ENCODE measurements around the gene CTRL.

The CTRL gene

DNA sequence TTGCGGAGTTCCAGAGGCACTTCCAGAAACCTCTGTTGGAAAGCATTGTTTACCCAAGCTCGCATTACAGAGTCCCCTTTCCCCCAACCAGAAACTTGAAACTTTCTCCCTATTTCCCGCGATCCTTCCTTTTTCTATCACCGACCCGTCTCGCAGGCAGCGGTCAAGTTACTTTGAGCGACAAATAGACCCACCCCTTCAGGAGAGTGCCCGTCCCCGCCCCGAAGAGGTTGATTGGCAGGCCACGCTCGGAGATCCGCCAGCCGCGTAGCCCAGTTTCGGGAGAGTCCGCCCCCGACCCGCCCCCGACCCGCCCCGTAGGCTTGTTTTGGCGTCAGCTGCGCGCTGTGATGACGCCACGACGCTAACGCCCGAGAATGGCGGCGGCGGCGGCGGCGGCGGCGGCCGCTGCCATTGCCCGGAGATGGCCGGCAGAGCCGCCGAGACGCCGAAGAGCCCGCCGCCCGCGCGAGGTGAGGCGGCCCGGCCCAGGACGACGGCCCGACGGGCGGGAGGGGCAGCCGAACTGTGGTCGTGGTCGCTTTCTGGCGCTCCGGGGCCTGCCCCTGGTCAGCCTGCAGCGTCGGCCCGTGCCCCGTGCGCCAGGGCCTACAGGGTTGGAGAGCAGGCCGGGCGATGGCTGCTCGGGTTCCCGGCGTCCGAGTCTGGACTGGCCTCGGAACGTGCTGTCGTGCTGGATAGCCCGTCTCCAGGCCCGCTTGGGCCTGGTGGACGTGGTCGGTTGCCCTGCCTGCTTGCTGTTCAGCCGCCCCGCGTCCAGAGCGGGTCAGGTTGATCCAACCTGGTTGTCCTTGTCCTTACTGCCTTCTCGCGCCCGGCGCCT is 38.5 kb downstream of the CTRL start, which contains the start of gene PSKH1:
PSKH1 (plus strand) TSS at position 356 of the 844 bp plus-strand sequence. CDS start 15,496 bp downstream, outside the sequence.
- TF ChIP-seq CTCF (IDR thresholded peaks at IDR 0.05; ENCODE audit: low read depth, low read length): no peak
- peak within 1 kb of the TSS; percentile 94 for H3K4me3 ChIP-seq (ENCODE audit: low read depth, low read length)

DNA sequence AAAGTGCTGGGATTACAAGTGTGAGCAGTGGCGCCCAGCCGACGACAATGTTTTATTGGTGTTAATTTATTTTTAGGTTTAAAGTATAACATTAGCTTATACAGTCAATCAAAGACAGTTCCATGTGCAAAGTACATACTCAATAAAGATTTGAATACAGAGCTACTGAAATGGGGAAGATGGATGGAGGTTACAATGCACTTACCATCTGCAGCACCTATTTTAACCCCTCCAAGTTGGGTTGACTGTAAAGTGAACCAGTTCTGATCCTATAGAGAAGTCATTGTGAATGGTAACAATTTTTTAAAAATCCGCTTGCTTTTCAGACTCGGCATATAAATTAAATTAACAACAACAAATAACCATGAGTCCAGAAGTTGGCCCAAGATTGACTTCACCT is 39.3 kb downstream of the CTRL start:
- TF ChIP-seq CTCF (IDR thresholded peaks at IDR 0.05; ENCODE audit: low read depth, low read length): no peak
- H3K4me3 ChIP-seq (ENCODE audit: low read depth, low read length): peak overlapping the region; percentile 94

- H3K4me3 ChIP-seq (ENCODE audit: low read depth, low read length): no peak overlapping the region
- TF ChIP-seq CTCF (IDR thresholded peaks at IDR 0.05; ENCODE audit: low read depth, low read length): no peak
Observed at GRCh38 chr16:67888331-67888730, 43.3 kb downstream of the CTRL start.

DNA sequence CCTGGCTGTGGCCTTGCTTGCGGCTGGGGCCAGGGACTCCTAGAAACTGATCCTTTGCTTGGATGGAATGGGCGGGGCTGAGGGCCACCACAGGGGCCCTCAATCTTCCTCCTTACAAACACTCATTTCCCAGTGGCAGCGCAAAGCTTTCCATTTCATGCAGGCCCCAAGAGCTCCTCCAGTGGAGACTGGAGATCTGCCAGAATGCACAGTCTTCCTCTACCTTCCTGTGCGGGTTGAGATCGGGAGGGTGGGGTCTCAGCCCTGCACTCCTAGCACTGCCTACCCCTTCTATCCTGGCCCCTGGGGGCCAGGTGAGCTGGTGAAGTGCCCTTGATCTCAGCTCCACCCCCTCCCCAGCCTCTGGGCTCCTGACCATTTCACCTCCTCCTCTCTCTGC is 45.3 kb downstream of the CTRL start:
- no peak overlapping the region for H3K4me3 ChIP-seq (ENCODE audit: low read depth, low read length)
- no peak for TF ChIP-seq CTCF (IDR thresholded peaks at IDR 0.05; ENCODE audit: low read depth, low read length)

DNA sequence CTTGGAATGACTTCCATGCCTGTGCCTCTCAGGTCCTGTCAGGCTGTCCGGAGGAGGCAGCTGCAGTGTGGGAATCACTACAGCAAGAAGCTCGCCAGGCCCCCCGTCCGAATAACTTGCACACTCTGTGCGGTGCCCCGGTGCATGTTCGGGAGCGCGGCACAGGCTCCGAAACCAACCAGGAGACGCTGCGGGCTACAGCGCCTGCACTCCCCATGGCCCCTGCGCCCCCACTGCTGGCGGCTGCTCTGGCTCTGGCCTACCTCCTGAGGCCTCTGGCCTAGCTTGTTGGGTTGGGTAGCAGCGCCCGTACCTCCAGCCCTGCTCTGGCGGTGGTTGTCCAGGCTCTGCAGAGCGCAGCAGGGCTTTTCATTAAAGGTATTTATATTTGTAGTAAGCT is 45.7 kb downstream of the CTRL start:
- no peak overlapping the region for H3K4me3 ChIP-seq (ENCODE audit: low read depth, low read length)
- no peak for TF ChIP-seq CTCF (IDR thresholded peaks at IDR 0.05; ENCODE audit: low read depth, low read length)

GRCh38 chr16:67885545-67885944 is 46.1 kb downstream of the CTRL start:
- TF ChIP-seq CTCF (IDR thresholded peaks at IDR 0.05; ENCODE audit: low read depth, low read length): no peak
- H3K4me3 ChIP-seq (ENCODE audit: low read depth, low read length): no peak overlapping the region

DNA sequence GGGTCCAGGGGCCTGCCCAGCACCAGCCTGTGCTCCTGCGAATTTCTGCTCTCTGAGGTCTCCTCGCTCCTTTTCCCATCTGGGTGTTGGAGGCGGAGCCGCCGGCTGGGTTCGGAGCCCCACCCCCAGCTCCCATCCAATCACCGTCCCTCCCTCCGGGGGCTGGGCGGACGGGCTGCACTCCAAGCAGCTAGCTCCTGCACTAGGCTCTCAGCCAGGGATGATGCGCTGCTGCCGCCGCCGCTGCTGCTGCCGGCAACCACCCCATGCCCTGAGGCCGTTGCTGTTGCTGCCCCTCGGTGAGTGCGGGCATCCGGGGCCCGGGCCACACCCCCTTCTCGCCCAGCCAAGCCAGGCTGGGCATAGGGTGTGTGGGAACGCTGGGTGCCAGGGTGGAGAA is 47.0 kb downstream of the CTRL start, which contains the start of gene NRN1L:
NRN1L (plus strand) TSS at position 202 of the 400 bp plus-strand sequence; CDS start at position 221, 19 bp downstream.
- H3K4me3 ChIP-seq (ENCODE audit: low read depth, low read length): no peak within 1 kb of the TSS
- no peak for TF ChIP-seq CTCF (IDR thresholded peaks at IDR 0.05; ENCODE audit: low read depth, low read length)
